Liver (tissue), 2 donors: ENCODE measurements around the gene INPP5A.

Experiments
- GABPA ChIP-seq, 2 donors: IDR thresholded peaks in 1 of 2; conservative IDR thresholded peaks in 1 of 2; 2 replicates each; pipeline ENCODE4 v1.6.1; 2016; ENCODE audit warnings: antibody characterized with exemption in 2 of 2, mild to moderate bottlenecking in 1 of 2, moderate library complexity in 1 of 2
- YY1 ChIP-seq: IDR thresholded peaks from 2 replicates; pipeline ENCODE4 v1.6.1; 2016; ENCODE audit warnings: antibody characterized with exemption, mild to moderate bottlenecking
- donor health status: healthy.

DNA sequence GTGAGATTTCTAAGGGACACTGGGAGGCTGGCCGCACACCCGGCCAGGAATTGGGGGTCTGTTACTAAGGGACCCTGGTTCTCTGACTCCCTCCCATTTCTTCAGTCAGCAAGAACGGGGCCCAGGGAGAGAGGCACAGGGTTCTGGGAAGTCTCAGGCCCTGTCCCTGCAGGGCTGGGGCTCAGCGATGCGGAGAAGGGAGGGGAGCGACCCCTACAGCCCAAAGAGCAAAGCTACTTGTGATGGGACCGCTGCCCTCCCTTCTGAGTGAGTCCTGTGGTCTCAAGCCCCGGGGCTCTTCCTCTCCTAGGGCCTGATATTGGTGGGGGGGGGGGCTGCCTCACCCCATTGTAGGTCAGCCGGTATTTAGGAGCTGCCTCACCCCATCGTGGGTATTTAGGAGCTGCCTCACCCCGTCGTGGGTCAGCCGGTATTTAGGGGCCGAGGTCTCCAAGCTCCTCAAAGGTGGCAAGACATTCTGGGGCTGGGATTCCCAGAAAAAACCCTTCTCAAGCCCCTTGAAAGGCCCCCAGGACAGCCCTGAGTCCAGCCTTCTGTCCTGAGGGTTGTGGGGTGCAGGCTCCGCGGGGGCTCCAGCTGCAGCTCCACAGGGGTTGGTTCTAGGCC is 265.2 kb downstream of the INPP5A start:
- TF ChIP-seq YY1 (no peak), GABPA (IDR thresholded peaks at IDR 0.05 in 1 of 2, conservative IDR thresholded peaks at IDR 0.05 in 1 of 2) (no peak)
